DND-41 (cell line): ENCODE data around the gene ADAM17.

Experiments used
- EZH2 ChIP-seq: IDR thresholded peaks from 3 replicates; pipeline ENCODE4 v1.6.1; 2012; ENCODE audit warnings: borderline replicate concordance, low read depth, mild to moderate bottlenecking, moderate library complexity, low read length, inconsistent platforms; ENCODE audit not compliant: severe bottlenecking
- TF ChIP-seq, protein P1 (sequence below): IDR thresholded peaks from 2 replicates; pipeline ENCODE4 v1.5.1; 2012; ENCODE audit warnings: borderline replicate concordance, low read length, moderate library complexity, mild to moderate bottlenecking; ENCODE audit not compliant: poor library complexity, severe bottlenecking; ENCODE audit errors: extremely low read depth

- TF ChIP-seq, protein P1, sequence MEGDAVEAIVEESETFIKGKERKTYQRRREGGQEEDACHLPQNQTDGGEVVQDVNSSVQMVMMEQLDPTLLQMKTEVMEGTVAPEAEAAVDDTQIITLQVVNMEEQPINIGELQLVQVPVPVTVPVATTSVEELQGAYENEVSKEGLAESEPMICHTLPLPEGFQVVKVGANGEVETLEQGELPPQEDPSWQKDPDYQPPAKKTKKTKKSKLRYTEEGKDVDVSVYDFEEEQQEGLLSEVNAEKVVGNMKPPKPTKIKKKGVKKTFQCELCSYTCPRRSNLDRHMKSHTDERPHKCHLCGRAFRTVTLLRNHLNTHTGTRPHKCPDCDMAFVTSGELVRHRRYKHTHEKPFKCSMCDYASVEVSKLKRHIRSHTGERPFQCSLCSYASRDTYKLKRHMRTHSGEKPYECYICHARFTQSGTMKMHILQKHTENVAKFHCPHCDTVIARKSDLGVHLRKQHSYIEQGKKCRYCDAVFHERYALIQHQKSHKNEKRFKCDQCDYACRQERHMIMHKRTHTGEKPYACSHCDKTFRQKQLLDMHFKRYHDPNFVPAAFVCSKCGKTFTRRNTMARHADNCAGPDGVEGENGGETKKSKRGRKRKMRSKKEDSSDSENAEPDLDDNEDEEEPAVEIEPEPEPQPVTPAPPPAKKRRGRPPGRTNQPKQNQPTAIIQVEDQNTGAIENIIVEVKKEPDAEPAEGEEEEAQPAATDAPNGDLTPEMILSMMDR, result no peak
- no peak for TF ChIP-seq EZH2
These were observed 81.7 kb downstream of the ADAM17 start for GRCh38 chr2:9473985-9474360.
